Measurements from ENCODE around the gene AURKB. TPM values are rescaled to one million over a fixed set of nuclear protein-coding genes. Genes with fewer than 3 reads are reported as not detected.

AURKB gene
- total and polyA plus RNA-seq, 2 of the 13 experiments (the other 11 are each of a cell fraction or from before 2014, with no cell fraction given), result 29.5 to 75.3 TPM

GRCh38 chr17:8221663-8222379 lies 11.4 kb upstream of the AURKB start (continued):
- TF ChIP-seq ZNF12 (CRISPR knock-in tag; IDR thresholded peaks at IDR 0.05) (no peak), IKZF1 (IDR thresholded peaks at IDR 0.05) (no peak), ZNF205 (CRISPR knock-in tag; IDR thresholded peaks at IDR 0.05) (0 out of 2 replicates have a peak, but pooled peaks have one; percentile 81), YEATS2 (CRISPR knock-in tag; IDR thresholded peaks at IDR 0.05; ENCODE audit: borderline replicate concordance) (0 out of 2 replicates have a peak, but pooled peaks have one; percentile 17), DRAP1 (CRISPR knock-in tag; IDR thresholded peaks at IDR 0.05) (peak; percentile 38), BCL6 (CRISPR knock-in tag; IDR thresholded peaks at IDR 0.05) (0 out of 2 replicates have a peak, but pooled peaks have one; percentile 31), ZNF740 (CRISPR knock-in tag; IDR thresholded peaks at IDR 0.05) (0 out of 2 replicates have a peak, but pooled peaks have one; percentile 24), MAX (IDR thresholded peaks at IDR 0.05) (peak; percentile 52; the same call in 1 of the 2 replicates), PCBP1 (IDR thresholded peaks at IDR 0.05; ENCODE audit: borderline replicate concordance, low read depth, low read length) (no peak), EED (CRISPR knock-in tag; IDR thresholded peaks at IDR 0.05) (no peak), HOXD1 (CRISPR knock-in tag; IDR thresholded peaks at IDR 0.05) (peak; percentile 11; the same call in 1 of the 2 replicates), PRPF4 (IDR thresholded peaks at IDR 0.05; ENCODE audit: low read depth, low read length, poor library complexity, severe bottlenecking) (peak; percentile 49), HNRNPLL (IDR thresholded peaks at IDR 0.05; ENCODE audit: low read depth, low read length, poor library complexity, severe bottlenecking) (peak; percentile 75), ZBTB20 (CRISPR knock-in tag; IDR thresholded peaks at IDR 0.05; ENCODE audit: borderline replicate concordance, low read depth) (peak; percentile 24; the same call in 1 of the 2 replicates), DPF2 (CRISPR knock-in tag; IDR thresholded peaks at IDR 0.05; ENCODE audit: borderline replicate concordance, low read depth) (no peak), ZBTB1 (CRISPR knock-in tag; IDR thresholded peaks at IDR 0.05; ENCODE audit: borderline replicate concordance) (0 out of 2 replicates have a peak, but pooled peaks have one; percentile 19), ZNF556 (CRISPR knock-in tag; IDR thresholded peaks at IDR 0.05; ENCODE audit: borderline replicate concordance) (0 out of 2 replicates have a peak, but pooled peaks have one; percentile 22), PLSCR1 (CRISPR knock-in tag; IDR thresholded peaks at IDR 0.05; ENCODE audit: borderline replicate concordance) (no peak), FOXK1 (CRISPR knock-in tag; IDR thresholded peaks at IDR 0.05; ENCODE audit: borderline replicate concordance, low read depth) (peak; percentile 82; the same call in 1 of the 2 replicates), MAFF (IDR thresholded peaks at IDR 0.05; ENCODE audit: low read depth, low read length) (peak; percentile 48; the same call in 1 of the 2 replicates), SIX1 (CRISPR knock-in tag; IDR thresholded peaks at IDR 0.05; ENCODE audit: borderline replicate concordance) (peak; percentile 67; the same call in 1 of the 2 replicates), ZNF30 (CRISPR knock-in tag; IDR thresholded peaks at IDR 0.05) (no peak), HHEX (CRISPR knock-in tag; IDR thresholded peaks at IDR 0.05) (no peak), CEBPZ (IDR thresholded peaks at IDR 0.05; ENCODE audit: low read length) (no peak), NKX3-1 (CRISPR knock-in tag; IDR thresholded peaks at IDR 0.05) (peak; percentile 29; the same call in 1 of the 2 replicates), ZNF337 (CRISPR knock-in tag; IDR thresholded peaks at IDR 0.05; ENCODE audit: borderline replicate concordance, low read depth) (no peak)

Data from HepG2 (cell line).